Right hindlimb (tissue), 1 donor: ENCODE results near the gene TYMP.
"Not testable (repeated sequence)": the region's sequence is repeated elsewhere in the genome, so short reads cannot be mapped to it uniquely, and the experiment has no call there.

Experiments
- DNase-seq: peaks from one replicate; pipeline ENCODE4 v3.0.0-alpha.2; 2018

The TYMP gene

GRCh38 chr22:50562523-50563412 is 33.0 kb upstream of the TYMP start, which contains the start of gene SYCE3:
SYCE3 (minus strand) TSS chr22:50562919; CDS start chr22:50556405, 6,514 bp downstream.
- DNase-seq, result peak; percentile 94

GRCh38 chr22:50561401-50562358 is 31.9 kb upstream of the TYMP start:
- no peak for DNase-seq

DNA sequence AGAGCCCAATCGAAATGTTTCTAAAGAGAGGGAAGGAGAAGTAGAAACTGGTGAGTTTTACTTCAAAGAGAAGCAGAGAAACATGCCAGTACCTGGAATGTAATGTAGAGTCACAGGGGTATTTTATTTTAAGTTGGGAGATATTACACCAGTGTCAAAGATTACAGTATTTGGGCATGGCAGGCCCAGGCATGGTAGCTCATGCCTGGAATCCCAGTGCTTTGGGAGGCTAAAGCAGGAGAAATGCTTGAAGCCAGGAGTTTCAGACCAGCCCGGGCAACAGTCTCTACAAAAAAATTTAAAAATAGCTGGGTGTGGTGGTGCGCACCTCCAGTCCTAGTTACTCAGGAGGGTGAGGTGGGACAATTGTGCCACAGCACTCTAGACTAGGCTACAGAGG is 30.2 kb upstream of the TYMP start:
- no peak for DNase-seq

DNA sequence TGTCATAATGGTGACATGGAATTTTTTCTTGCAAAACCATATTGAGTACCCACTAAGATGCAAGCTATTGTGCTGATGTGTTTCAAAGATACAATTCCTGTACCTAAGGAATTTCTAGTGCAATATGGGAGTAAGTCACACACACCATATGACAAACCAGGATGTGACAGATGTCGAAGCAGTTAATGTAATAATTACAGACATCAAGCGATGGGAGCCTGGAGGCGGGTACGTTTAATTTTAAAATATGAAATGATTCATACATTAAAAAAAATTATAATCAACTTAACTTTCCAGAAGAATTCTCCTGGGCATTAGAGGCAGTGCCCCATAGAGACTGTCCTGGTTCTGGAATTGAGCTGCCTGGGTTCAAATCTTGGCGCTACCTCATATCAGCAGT is 26.9 kb upstream of the TYMP start:
- no peak for DNase-seq

DNA sequence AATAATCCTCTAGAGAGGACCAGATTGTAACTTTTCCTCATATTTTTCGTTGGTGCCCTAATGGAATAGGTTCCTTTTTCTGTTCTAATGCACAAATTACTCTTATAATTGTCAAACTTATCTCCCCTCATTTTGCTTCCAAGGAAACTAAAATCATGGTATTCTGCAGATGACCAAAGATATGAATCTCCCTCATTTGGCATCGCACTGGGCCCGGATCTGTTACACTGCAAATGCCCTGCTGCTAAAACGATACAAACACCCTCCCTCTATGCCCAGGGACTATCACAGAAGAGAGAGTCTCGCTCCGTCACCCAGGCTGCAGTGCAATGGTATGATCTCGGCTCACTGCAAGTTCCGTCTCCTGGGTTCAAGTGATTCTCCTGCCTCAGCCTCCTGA is 23.5 kb upstream of the TYMP start:
- DNase-seq, result no peak

DNA sequence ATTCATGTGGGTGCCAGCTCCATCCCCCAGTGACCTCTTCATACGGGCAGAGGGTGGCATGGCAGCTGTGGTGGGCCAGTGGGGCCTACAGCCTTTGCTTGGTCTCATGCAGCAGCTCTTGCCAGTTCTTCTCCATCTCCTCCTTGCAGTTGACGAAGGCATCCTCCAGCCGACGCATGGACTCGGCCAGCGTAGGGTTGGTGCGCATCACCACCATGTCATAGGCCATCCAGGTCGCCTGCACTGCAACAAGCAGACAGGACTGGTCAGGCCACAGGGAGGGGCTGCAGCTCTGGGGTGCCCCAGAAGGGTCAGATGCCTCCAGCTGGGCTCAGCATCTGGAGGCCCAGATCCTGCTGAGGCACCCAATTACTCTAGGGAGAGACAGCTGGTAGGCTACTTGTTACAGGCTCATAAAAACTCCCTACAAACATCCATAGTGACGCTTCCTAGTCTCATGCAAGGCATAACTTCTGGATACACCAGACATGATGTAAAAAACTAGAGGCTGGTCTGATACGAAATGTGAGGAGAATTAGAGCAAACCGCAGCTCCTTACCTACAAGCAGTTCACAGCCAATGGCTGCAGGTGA is 21.4 kb upstream of the TYMP start:
- DNase-seq, result no peak

DNA sequence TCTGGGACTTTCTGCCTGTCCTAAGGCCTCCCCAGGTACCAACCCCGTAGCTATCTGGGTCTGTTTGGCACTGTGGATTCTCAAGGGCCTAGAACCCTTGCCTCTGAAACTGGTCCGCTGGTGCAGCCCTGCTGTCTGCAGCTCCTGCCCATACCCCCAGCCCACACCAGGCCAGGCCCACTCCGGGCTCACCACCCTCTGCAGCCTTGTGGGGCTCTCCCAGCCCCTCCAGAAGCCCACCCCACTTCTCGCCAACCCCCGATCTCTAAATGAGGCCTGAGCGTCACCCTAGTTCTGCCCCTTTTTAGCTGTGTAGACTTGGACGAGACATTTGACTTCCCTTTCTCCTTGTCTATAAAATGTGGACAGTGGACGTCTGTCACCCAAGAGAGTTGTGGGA is 20.6 kb upstream of the TYMP start:
- no peak for DNase-seq

GRCh38 chr22:50548921-50549790 is 19.3 kb upstream of the TYMP start:
- DNase-seq, result no peak

GRCh38 chr22:50548040-50548920 is 18.5 kb upstream of the TYMP start:
- no peak for DNase-seq

- DNase-seq, result no peak
Observed at GRCh38 chr22:50547263-50547985, 17.6 kb upstream of the TYMP start.

- DNase-seq, result no peak
Observed at GRCh38 chr22:50546326-50547262, 16.8 kb upstream of the TYMP start.

GRCh38 chr22:50545522-50546325 is 15.9 kb upstream of the TYMP start, which contains the start of gene KLHDC7B:
KLHDC7B (plus strand) TSS chr22:50545899; CDS start chr22:50546244, 345 bp downstream.
- DNase-seq, result no peak

- DNase-seq, result no peak
Observed at GRCh38 chr22:50544746-50545253, 15.0 kb upstream of the TYMP start.

DNA sequence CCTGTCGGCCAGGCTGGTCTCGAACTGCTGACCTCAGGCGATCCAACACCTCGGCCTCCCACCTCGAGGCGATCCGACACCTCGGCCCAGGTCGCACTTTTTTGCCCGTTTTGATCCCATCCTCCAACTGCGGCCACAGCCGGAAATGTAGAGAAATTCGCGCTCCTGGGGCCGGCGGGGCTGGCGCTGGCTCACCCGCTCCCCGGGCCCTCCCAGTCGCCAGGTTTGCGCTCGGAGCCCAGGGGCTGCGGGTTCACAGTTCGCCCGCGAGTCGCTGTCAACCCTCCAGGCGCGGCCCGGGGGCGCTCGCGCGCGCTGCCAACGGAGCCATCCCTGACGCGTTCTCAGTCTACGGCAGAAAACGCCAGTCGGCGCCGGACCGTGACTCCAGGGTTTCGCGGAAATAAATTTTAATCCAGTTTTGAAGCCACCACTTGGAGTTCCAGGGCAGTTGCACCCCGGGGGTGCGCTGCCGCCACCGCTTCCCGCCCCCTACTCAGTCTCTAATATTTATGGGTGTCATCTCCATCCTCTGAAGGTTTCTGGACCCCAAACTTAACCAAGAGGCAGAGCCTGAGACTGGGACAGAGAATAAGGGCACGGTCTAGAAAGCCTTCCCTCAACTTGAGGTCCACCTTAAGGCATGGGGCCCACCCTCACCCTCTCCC is 14.4 kb upstream of the TYMP start:
- no peak for DNase-seq

GRCh38 chr22:50542416-50542927 is 12.7 kb upstream of the TYMP start:
- DNase-seq, result no peak

GRCh38 chr22:50541667-50542026 is 11.8 kb upstream of the TYMP start:
- DNase-seq, result not testable (repeated sequence)

- no peak for DNase-seq
Observed at GRCh38 chr22:50540381-50540780, 10.6 kb upstream of the TYMP start.
